GM19452 (cell line): Measurements from ENCODE around the gene FOXP4.

Experiments
- ATAC-seq: cut with Tn5 transposase; IDR thresholded peaks from one replicate; pipeline ENCODE4 v1.9.1; 2021; ENCODE audit not compliant: unreplicated experiment

The FOXP4 gene

DNA sequence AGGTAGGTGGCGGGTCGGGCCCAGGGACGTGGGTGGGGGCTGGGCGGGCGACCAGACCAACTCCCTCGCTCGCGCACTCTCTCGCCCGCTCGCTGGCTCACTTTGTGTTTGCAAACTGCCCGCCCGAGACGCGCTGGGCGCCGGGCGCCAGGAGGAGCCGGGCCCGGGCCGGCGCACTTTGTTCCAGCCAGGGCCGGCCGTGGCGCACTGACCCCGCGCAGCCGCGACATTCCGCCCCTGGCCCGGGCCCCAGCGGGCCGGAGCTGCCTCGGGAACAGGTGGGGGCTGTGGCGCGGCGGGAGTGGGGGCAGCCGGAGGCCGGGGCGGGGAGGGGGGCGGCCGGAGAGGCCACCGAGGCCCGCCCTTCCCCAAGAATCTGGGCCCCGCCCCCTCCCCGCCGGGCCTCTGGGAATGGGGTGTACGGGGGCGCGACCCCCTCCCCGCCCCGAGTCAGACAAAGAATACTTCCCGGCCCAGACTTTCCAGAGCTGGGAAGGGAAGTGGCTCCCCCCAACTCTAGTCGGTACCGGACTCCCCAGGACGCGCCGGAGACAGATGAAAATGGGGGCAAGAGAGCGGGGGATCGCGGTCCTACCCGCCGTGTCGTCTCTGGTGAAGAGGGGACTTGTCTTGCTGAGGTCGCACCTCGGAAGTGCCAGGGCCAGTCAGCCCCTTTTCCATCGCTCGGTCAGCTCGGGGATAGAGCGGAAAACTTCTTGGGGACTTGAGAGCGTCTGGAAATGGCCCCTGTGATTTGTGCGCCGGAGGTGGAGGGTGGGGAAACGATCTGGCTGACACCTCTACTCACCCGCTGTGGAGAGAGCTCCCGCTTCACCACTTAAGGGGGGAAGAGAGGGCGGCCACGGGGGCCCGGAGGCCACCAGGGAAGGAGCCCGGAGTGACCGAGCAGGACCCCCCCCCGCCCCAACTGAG, 951 bp downstream of the FOXP4 start:
- peak; percentile 17 for ATAC-seq

- no peak for ATAC-seq
Observed at GRCh38 chr6:41547799-41548097, 1.6 kb downstream of the FOXP4 start.

DNA sequence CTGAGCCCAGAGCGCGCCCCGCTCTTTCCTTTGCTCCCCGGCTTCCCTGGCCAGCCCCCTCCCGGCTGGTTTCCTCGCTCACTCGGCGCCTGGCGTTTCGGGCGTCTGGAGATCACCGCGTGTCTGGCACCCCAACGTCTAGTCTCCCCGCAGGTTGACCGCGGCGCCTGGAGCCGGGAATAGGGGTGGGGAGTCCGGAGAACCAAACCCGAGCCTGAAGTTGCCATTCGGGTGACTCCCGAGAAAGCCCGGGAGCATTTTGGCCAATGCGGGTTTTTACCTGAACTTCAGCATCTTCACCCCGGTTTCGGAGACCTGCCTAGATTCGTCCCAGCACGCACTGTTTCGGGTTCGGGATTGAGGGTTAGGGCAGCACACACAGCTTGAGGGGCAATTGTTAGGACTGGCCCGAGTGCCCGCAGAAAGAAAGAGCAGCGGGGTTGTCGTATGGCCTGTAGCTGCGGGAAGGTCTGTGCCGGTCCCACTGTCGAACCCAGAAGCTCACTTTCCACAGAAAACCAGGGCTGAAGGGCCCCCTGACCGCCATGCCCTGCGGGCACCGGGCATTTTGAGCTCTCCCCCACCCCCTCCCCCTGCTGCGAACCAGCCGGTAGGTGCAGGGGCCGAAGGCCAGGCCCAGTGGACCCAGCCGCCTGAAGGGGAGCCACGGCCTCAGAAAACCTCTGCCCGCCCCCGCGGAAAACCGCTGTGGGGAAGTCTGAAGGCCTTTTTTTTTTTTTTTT, 2.1 kb downstream of the FOXP4 start:
- ATAC-seq, result no peak

- no peak for ATAC-seq
Observed at GRCh38 chr6:41548841-41549642, 2.9 kb downstream of the FOXP4 start.

GRCh38 chr6:41549673-41550072, 3.5 kb downstream of the FOXP4 start:
- no peak for ATAC-seq

- ATAC-seq, result no peak
Observed at GRCh38 chr6:41551086-41551700, 5.0 kb downstream of the FOXP4 start.

- ATAC-seq, result no peak
Observed at GRCh38 chr6:41551857-41552256, 5.7 kb downstream of the FOXP4 start.

GRCh38 chr6:41552723-41553122, 6.5 kb downstream of the FOXP4 start:
- no peak for ATAC-seq

- no peak for ATAC-seq
Observed at GRCh38 chr6:41553405-41553999, 7.3 kb downstream of the FOXP4 start.

GRCh38 chr6:41555326-41556300, 9.4 kb downstream of the FOXP4 start:
- no peak for ATAC-seq

DNA sequence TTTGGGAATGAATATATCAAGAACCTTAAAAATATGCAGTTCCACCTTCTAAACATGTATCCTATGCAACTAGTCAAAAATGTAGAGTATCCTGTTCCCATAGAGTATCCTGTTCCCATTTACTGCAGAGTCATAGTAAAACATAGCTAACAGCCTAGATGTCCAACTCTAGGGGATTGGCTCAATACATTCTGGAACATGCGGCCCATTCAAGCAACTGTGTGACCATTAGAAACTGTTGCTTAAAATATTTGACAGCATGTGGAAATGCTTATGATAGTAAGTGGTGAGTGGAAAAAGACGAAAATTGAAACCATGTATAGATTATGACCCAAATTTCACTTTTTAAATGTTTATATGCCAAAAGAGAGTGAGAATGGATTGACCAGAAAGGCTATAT, 11.2 kb downstream of the FOXP4 start:
- no peak for ATAC-seq

DNA sequence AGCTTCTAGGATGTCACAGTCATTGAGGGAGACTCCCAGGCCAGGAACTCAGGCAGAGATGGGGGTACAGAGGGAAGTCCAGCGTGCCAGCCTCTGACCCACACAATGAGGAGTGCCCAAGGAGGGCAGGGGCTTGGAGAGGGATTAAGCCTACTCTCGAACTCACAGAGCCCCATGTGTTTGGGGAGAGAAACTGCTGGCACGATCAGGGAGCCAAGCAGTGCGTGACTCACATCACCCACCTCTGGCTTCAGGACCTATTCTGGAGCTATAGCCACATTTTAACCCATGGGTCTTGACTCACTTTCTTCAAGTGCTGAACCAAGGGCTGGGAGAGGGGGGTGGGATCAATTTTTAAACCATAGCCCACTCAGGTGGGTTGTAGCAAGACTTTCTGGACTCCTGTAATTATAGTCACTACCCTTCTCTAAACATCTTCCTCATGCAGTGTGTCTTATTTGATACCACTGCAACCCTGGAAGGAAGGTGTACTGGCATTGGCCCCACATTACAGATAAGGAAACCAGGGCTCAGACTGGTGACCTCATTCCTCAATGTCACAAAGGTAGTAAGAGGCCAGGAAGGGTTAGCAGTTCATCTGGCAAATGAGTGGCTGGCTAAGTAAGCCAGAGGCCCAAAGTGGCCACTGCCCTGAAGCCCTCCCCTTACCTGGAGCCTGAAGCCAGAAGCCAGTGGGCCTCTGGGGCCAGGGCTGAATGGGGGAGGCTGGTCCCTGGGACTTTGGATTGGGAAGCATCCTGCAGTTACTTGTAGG, 12.0 kb downstream of the FOXP4 start:
- ATAC-seq, result no peak

DNA sequence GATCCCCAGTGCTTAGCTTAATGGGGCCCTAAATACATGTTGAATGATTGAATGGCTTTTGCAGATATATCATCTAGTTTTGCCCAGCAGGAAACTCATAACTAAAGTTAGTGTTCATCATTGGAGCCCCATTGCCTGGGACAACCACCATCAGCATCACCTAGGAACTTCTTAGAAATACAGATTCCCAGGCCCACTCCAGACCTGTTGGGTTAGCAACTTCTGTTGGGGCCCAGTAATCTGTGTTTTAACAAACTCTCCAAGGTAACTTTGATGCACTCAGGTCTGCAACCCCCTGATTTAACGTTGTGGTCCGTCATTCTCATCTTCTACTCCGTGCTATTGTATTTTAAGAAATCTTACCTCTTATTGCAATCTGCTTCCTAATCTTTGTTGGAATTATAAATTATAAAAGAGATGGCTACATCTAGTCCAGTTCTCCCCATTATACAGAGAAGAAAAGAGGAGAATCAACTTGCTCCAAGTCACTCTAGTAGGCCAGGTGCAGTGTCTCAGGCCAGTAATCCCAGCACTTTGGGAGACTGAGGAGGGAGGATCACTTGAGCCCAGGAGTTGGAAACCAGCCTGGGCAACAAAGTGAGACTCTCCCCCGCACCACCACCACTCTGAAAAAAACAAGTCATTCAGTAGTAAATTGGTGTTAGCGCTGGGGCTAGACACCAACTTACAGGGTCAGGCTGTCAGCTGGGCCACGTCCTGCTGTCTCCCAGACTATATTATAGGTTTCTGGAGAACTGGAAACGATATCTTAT, 13.7 kb downstream of the FOXP4 start:
- ATAC-seq, result no peak

DNA sequence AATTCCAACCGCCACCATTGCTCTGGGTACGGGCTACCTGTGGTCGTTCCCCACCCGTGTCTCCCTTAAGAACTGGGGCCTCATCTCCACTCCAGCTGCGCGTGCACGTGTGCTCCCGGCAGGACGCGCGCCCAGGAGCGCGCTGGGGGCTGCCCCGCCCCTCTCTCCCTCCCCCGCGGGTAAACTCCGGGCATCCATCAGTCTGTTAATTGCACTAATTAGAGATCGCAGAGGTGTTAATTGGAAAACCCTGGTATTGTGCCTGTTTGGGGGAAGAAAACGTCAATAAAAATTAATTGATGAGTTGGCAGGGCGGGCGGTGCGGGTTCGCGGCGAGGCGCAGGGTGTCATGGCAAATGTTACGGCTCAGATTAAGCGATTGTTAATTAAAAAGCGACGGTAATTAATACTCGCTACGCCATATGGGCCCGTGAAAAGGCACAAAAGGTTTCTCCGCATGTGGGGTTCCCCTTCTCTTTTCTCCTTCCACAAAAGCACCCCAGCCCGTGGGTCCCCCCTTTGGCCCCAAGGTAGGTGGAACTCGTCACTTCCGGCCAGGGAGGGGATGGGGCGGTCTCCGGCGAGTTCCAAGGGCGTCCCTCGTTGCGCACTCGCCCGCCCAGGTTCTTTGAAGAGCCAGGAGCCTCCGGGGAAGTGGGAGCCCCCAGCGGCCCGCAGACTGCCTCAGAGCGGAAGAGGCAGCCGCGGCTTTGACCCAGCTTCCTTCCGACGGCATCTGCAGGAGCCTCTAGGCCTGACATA, 14.4 kb downstream of the FOXP4 start:
- peak; percentile 71 for ATAC-seq

DNA sequence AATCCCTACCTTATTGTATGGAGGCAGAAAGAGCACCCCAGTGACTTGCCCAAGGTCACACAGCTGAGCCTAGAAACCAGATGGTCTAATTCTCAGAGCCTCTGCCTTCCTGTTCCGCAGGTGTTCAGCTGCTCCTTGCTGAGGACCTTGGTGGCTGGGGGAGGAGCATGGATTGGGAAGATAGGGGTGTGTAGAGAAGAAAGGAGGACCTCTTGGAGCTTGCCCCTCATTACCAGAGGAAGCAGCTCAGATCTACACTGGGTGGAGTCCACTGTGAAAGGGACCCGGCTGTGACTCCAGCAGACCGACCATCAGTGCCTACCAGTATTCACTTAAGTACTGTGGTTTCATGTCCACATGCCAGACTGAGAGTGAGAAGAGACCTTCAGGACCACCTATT, 15.2 kb downstream of the FOXP4 start:
- no peak for ATAC-seq

DNA sequence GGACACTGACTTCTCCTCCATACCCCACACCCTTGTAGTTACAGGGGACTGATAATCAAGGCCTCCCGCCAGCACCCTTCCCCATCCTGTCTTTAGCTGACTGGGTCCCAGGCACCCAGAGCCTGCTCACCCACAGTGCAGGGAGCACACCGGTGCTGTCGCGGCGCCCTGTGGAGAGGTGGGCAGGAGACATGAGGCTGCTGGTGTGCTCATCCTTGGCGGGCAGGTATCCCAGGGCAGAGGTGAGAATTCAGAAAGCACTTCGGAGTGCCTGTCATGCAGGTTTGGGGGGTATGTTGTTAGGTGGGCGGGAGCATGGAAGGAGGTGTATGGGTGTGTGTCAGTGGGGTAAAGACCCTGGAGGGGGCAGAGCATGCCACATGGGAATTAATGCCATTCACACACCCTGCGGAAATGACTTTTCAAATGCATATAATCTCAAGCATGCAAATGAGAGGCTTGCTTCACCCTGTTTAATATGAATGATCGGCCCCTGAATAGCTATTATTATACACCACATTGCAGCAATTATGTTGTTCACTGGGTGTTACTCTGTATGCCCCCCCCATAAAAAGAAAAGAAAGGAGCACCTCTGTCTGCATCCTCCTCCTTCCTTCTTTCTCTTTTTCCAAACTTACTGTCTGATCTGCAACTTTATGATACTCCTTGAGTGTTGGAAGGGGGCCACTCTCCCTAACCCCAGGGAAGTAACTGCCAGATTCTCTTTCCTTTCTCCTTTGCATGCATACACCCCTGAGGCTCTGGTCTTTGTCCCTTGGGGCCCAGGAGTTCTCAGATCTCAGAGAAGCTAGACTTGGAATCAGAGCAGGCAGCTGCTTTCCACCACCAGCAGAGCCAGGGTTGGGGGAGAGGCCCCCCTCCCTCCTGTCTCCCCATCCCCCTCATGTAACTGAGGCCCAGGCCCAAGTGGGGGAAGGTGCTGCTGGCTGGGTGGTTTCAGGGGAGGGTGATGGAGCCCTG, 16.0 kb downstream of the FOXP4 start:
- ATAC-seq, result no peak
